HEK293T (cell line): ENCODE measurements around the gene CEP78.

Source experiments
- CTCF ChIA-PET: fragments of 350-600 bp; formaldehyde crosslinking; extraction: SDS; loops from one replicate; lab custom pipeline; 2021; ENCODE audit warnings: antibody characterized with exemption, inconsistent platforms; lab: Yijun Ruan, JAX
- POLR2A ChIA-PET: fragments of 350-600 bp; formaldehyde crosslinking; extraction: SDS; loops from one replicate; lab custom pipeline; 2020; ENCODE audit warnings: antibody characterized with exemption, inconsistent platforms; lab: Yijun Ruan, JAX
- DNase-seq: peaks from one replicate; pipeline ENCODE4 v3.0.0; 2012; ENCODE audit warnings: mixed read lengths; ENCODE audit errors: extremely low spot score
- ARNT ChIP-seq: fragments of 450-650 bp; IDR thresholded peaks from 2 replicates; pipeline ENCODE4 v1.6.1; 2017; ENCODE audit warnings: mild to moderate bottlenecking
- BHLHE40 ChIP-seq: fragments of 450-650 bp; IDR thresholded peaks from 2 replicates; pipeline ENCODE4 v1.6.1; 2016; ENCODE audit warnings: mild to moderate bottlenecking, moderate library complexity, borderline replicate concordance
- CTBP1 ChIP-seq: fragments of 450-650 bp; IDR thresholded peaks from 2 replicates; pipeline ENCODE4 v1.6.1; 2016; ENCODE audit warnings: borderline replicate concordance
- ELF4 ChIP-seq: fragments of 450-650 bp; IDR thresholded peaks from 2 replicates; pipeline ENCODE4 v1.6.1; 2017; ENCODE audit warnings: antibody characterized with exemption
- FOXA1 ChIP-seq: fragments of 450-650 bp; IDR thresholded peaks from 2 replicates; pipeline ENCODE4 v1.6.1; 2016; ENCODE audit warnings: mild to moderate bottlenecking
- FOXK2 ChIP-seq: fragments of 450-650 bp; IDR thresholded peaks from 2 replicates; pipeline ENCODE4 v1.6.1; 2016; ENCODE audit warnings: mild to moderate bottlenecking
- FOXM1 ChIP-seq: fragments of 450-650 bp; IDR thresholded peaks from 2 replicates; pipeline ENCODE4 v1.6.1; 2017; ENCODE audit warnings: mild to moderate bottlenecking, borderline replicate concordance
- HDGF ChIP-seq: fragments of 450-650 bp; IDR thresholded peaks from 2 replicates; pipeline ENCODE4 v1.6.1; 2017; ENCODE audit warnings: antibody characterized with exemption, borderline replicate concordance
- L3MBTL2 ChIP-seq: fragments of 450-650 bp; conservative IDR thresholded peaks from 2 replicates; pipeline ENCODE4 v1.6.1; 2016; ENCODE audit warnings: mild to moderate bottlenecking
- LEF1 ChIP-seq: fragments of 450-650 bp; IDR thresholded peaks from 2 replicates; pipeline ENCODE4 v1.6.1; 2017; ENCODE audit warnings: mild to moderate bottlenecking, borderline replicate concordance
- NFRKB ChIP-seq: fragments of 450-650 bp; IDR thresholded peaks from 2 replicates; pipeline ENCODE4 v1.6.1; 2016; ENCODE audit warnings: mild to moderate bottlenecking, moderate library complexity
- SP1 ChIP-seq: fragments of 450-650 bp; IDR thresholded peaks from 2 replicates; pipeline ENCODE4 v1.6.1; 2017
- SUZ12 ChIP-seq: fragments of 450-650 bp; IDR thresholded peaks from 2 replicates; pipeline ENCODE4 v1.6.1; 2016; ENCODE audit warnings: mild to moderate bottlenecking
- TARDBP ChIP-seq: fragments of 450-650 bp; IDR thresholded peaks from 2 replicates; pipeline ENCODE4 v1.6.1; 2016
- ZNF384 ChIP-seq: fragments of 450-650 bp; IDR thresholded peaks from 2 replicates; pipeline ENCODE4 v1.6.1; 2016
- TF ChIP-seq, protein P1 (sequence below): fragments of 450-650 bp; IDR thresholded peaks from 2 replicates; pipeline ENCODE4 v1.6.1; 2016

CEP78 gene

DNA sequence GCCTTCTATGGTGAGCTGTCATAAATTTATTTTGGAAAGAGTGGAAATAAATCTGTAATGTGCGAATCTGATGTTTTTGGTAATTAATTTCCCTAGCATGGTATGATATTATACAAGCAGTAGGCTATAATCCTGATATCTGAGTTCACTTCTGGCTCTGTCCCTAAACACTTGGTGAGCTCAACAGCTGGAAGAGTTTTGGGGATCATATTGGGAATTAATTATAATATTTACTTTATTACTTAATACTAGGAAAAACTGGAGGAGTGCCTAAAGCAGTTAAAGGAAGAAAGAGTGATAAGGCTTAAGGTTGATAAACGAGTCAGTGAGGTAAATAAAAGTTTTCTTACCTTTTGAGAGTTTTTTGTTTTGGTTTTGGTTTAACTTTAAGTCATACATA, 26.8 kb downstream of the CEP78 start:
- ChIA-PET POLR2A (no interaction called here), CTCF (no interaction called here)
- no peak for TF ChIP-seq LEF1
- TF ChIP-seq, protein P1, sequence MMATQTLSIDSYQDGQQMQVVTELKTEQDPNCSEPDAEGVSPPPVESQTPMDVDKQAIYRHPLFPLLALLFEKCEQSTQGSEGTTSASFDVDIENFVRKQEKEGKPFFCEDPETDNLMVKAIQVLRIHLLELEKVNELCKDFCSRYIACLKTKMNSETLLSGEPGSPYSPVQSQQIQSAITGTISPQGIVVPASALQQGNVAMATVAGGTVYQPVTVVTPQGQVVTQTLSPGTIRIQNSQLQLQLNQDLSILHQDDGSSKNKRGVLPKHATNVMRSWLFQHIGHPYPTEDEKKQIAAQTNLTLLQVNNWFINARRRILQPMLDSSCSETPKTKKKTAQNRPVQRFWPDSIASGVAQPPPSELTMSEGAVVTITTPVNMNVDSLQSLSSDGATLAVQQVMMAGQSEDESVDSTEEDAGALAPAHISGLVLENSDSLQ: no peak
- TF ChIP-seq FOXA1: no peak
- no peak for TF ChIP-seq TARDBP
- TF ChIP-seq ARNT: no peak
- no peak for TF ChIP-seq BHLHE40
- no peak for TF ChIP-seq CTBP1
- TF ChIP-seq ZNF384: no peak
- no peak for TF ChIP-seq NFRKB
- no peak for TF ChIP-seq SP1
- no peak for DNase-seq

DNA sequence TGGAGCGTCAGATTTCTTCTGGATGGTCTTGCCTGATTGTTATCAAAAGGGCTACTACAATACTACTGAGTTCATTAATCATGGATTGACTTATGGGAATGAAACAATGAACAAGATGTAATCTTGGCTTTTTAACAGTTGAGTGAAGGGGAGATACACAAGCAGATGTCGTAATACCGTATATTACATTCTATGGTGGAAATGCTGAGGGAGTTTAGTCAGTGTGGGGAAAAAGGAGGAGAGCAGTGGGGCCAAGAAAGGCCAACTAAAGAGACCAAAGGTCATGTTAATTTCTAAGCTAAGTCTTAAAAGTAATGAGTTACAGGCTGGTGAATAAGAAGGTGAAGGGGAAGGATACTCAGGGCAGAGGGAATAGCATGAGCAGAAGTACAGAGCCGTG, 32.0 kb downstream of the CEP78 start:
- TF ChIP-seq ELF4 (no peak), L3MBTL2 (no peak), NFRKB (no peak), ARNT (no peak), FOXM1 (no peak), FOXA1 (no peak), HDGF (no peak), FOXK2 (no peak), CTBP1 (no peak), TARDBP (no peak), ZNF384 (no peak), BHLHE40 (no peak)
- TF ChIP-seq, protein P1: no peak
- DNase-seq: no peak
- ChIA-PET CTCF (no interaction called here), POLR2A (no interaction called here)

DNA sequence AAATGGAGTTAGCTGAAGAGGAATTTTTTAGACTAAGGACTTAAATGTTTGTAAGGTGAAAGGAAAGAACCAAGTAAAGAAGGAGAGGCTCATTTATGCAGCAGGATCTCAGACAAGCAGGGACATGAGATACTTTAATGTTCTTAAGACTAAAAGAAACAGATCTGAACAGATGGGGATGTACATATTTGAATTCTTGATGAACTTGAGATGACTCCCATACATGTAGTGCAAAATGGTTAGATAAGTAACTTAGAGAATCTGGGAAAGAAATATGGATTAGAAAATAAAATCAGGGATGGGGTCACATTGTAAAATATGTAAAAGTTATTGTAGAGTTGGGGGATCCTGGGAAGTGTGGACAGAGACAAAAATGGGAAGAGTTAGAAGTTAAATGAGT, 33.9 kb downstream of the CEP78 start:
- POLR2A ChIA-PET: no interaction called here
- no peak for TF ChIP-seq FOXK2
- TF ChIP-seq FOXA1: no peak
- no peak for TF ChIP-seq LEF1
- TF ChIP-seq ELF4: no peak
- CTCF ChIA-PET: no interaction called here
- no peak for DNase-seq

DNA sequence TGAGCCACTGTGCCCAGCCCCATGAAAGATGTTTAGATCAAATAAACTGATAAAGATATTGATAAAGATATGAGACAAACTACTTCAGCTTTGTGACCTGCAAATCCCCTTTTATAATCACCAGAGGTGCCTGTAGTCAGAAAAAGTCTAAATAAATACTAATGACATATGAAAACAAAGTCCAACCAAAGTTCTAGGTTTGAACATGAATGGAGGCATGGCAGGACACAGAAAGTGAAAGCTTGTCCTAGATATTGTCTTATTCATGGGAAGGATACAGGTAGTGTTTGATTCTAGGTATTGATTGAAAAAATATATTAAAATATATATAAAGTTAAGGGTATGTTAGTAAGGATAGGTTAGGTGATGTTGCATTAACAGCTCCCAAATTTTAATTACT, 36.4 kb downstream of the CEP78 start:
- TF ChIP-seq BHLHE40: no peak
- TF ChIP-seq ELF4: no peak
- TF ChIP-seq HDGF: no peak
- TF ChIP-seq FOXK2: no peak
- no peak for TF ChIP-seq CTBP1
- TF ChIP-seq, protein P1: no peak
- TF ChIP-seq ARNT: no peak
- no peak for TF ChIP-seq SUZ12
- TF ChIP-seq TARDBP: no peak
- no peak for TF ChIP-seq FOXA1
- no peak for TF ChIP-seq NFRKB
- TF ChIP-seq LEF1: no peak
- no peak for TF ChIP-seq L3MBTL2
- no peak for TF ChIP-seq SP1
- no peak for TF ChIP-seq FOXM1
- TF ChIP-seq ZNF384: no peak
- DNase-seq: no peak
- CTCF ChIA-PET: no interaction called here
- POLR2A ChIA-PET: interaction anchor here (2.5 kb wide), 1 partner anchor 25 kb away, joined by 7 read pairs; the partner anchor contains the start of gene PSAT1

DNA sequence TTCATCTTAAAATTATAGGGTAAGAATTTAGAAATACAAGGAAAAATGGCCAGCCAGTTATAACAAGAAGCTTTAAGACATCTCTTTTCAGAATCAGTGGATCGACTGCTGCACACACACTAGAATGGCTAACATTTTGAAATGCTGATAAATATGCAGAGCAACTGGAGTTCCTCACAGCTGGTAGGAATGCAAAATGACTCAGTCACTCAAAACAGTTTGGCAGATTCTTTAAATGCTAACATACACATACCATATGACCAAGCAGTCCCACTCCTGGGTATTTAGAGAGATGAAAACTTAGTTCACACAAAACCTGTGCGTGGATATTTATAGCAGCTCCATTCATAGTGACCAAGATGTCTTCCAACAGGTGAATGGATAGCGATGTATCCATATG, 37.9 kb downstream of the CEP78 start:
- ChIA-PET POLR2A (interaction anchor here (2.5 kb wide), 1 partner anchor 23 kb away, joined by 7 read pairs; the partner anchor contains the start of gene PSAT1), CTCF (no interaction called here)
- TF ChIP-seq CTBP1 (no peak), ARNT (no peak), L3MBTL2 (no peak), FOXA1 (no peak), BHLHE40 (no peak), ELF4 (no peak), TARDBP (no peak), NFRKB (no peak), ZNF384 (no peak), FOXM1 (no peak), FOXK2 (no peak), SP1 (no peak), LEF1 (no peak), HDGF (no peak), SUZ12 (no peak)
- TF ChIP-seq, protein P1: no peak
- DNase-seq: no peak

DNA sequence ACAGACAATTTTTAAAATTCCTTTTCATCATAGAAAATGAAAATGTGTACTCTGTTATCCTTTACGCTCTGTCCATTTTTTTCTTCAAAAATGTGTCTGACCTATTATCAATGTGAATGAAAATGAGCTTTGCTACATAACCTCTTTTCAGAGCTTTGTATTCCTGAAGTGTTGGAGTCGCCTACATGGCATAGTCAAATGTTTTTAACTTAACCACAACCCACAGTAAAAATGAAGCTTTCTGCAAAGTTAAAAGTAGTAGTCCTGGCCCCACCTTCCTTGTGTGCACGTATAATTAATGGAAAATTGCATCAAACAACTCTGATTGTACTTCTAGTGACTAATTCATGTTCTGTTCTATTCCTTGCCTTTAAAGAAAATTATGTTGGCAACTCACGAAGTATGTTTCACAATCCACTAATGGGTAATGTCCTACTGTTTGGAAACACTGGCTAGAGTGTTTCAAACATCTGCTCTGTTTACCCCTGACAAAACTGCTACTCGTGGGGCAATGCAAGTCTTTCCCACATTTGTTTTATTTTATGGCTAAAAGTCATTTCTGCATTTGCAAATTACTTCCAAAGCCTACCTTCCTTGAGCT, 42.4 kb downstream of the CEP78 start:
- TF ChIP-seq ELF4 (no peak), CTBP1 (no peak), FOXA1 (no peak)
- CTCF ChIA-PET: no interaction called here
- DNase-seq: no peak
- POLR2A ChIA-PET: interaction anchor here (2.7 kb wide), 1 partner anchor 19 kb away, joined by 20 read pairs; the partner anchor contains the start of gene PSAT1
